ENCODE measurements around the gene BMPR1B. TPM values are rescaled to one million over a fixed set of nuclear protein-coding genes. Genes with fewer than 3 reads are reported as not detected.

Gene BMPR1B
- total and polyA plus RNA-seq, 9 of the 15 experiments (the other 6 are each of a cell fraction or from before 2014, with no cell fraction given) = 0.01 TPM; not detected in 8

- ATAC-seq = no peak
- ChIA-PET CTCF (ENCODE audit: low intra/inter-chr PET ratio) (no interaction called here), POLR2A (no interaction called here)
- no peak for DNase-seq (ENCODE audit: extremely low read depth in 1 of 4, low spot score in 3 of 4)
- Histone ChIP-seq H3K9me1 (ENCODE audit: control insufficient read depth, insufficient read depth, low read length) (no peaks in the 10 kb centered on the region), H3K4me3 (no peak overlapping the region), H3K4me2 (ENCODE audit: insufficient read depth, low read length) (no peak overlapping the region), H3K4me1 (replicated peaks in 1 of 2; ENCODE audit: control insufficient read depth in 2 of 2, insufficient read depth in 2 of 2, low read length in 2 of 2) (peaks cover 0 to under 1% of the 10 kb centered on the region in 2 experiments; a peak in 1 of 5 replicates), H3K27ac (ENCODE audit: extremely low read depth, low read depth, low read length) (no peak overlapping the region), H4K20me1 (replicated peaks; ENCODE audit: control insufficient read depth, insufficient read depth, low read length) (no peaks in the 10 kb centered on the region), H2AFZ (ENCODE audit: low read depth, low read length) (no peak overlapping the region), H3K79me2 (ENCODE audit: control insufficient read depth, insufficient read depth, low read length) (no peaks in the 10 kb centered on the region), H3K9me3 (replicated peaks; ENCODE audit: control insufficient read depth, insufficient read depth, low read depth, low read length) (no peaks in the 10 kb centered on the region), H3K27me3 (ENCODE audit: control insufficient read depth in 2 of 2, insufficient read depth in 2 of 2, low read length in 2 of 2) (peaks cover 2 to 9% of the 10 kb centered on the region in 2 experiments; a peak in 3 of 5 replicates), H3K36me3 (ENCODE audit: control insufficient read depth, insufficient read depth, low read length) (no peaks in the 10 kb centered on the region), H3K9ac (ENCODE audit: insufficient read depth in 1 of 2, low read depth in 2 of 2, low read length in 2 of 2) (no peak overlapping the region)
- no peak for TF ChIP-seq ZNF184 (CRISPR knock-in tag; IDR thresholded peaks at IDR 0.05)
- TF ChIP-seq THAP12 (CRISPR knock-in tag; IDR thresholded peaks at IDR 0.05) = no peak
- TF ChIP-seq HDAC8 (tag; IDR thresholded peaks at IDR 0.05) = no peak
- TF ChIP-seq NFXL1 (CRISPR knock-in tag; IDR thresholded peaks at IDR 0.05) = no peak
- TF ChIP-seq RBFOX2 (IDR thresholded peaks at IDR 0.05; ENCODE audit: low read depth, low read length) = no peak
- no peak for TF ChIP-seq CREM (IDR thresholded peaks at IDR 0.05; ENCODE audit: low read depth)
- no peak for TF ChIP-seq MLLT1 (IDR thresholded peaks at IDR 0.05)
- TF ChIP-seq MTA3 (IDR thresholded peaks at IDR 0.05; ENCODE audit: borderline replicate concordance) = no peak
- no peak for TF ChIP-seq KAT8 (IDR thresholded peaks at IDR 0.05; ENCODE audit: low read depth)
- TF ChIP-seq NR2C2 (CRISPR knock-in tag; IDR thresholded peaks at IDR 0.05) = no peak
- no peak for TF ChIP-seq NR2C2 (tag; IDR thresholded peaks at IDR 0.05)
- no peak for TF ChIP-seq MAFG (tag; conservative IDR thresholded peaks at IDR 0.05)
- no peak for TF ChIP-seq TFAM (CRISPR knock-in tag; conservative IDR thresholded peaks at IDR 0.05)
- no peak for TF ChIP-seq DMBX1 (CRISPR knock-in tag; IDR thresholded peaks at IDR 0.05; ENCODE audit: borderline replicate concordance)
- TF ChIP-seq MCM3 (IDR thresholded peaks at IDR 0.05) = no peak
- no peak for TF ChIP-seq HNRNPK (IDR thresholded peaks at IDR 0.05; ENCODE audit: low read depth, low read length, poor library complexity, severe bottlenecking)
- no peak for TF ChIP-seq RBM15 (IDR thresholded peaks at IDR 0.05; ENCODE audit: insufficient read depth, low read length)
- no peak for TF ChIP-seq ERF (CRISPR knock-in tag; IDR thresholded peaks at IDR 0.05)
- TF ChIP-seq THRB (CRISPR knock-in tag; conservative IDR thresholded peaks at IDR 0.05) = no peak
- WGBS (ENCODE audit: insufficient coverage, low coverage, missing lambda C conversion rate) = 20% methylated on average over 7 of the region's 7 CpGs
- in situ Hi-C loops (cut with MboI) (no loop called here), intact Hi-C loops (cut with micrococcal nuclease) (no loop called here)
- BruUV-seq (replicated peaks) = no TSS peak
- no peak for FAIRE-seq
Measured at GRCh38 chr4:95198961-95199360, 441.2 kb downstream of the BMPR1B start.
